ENCODE results near the gene MIER1. TPM values are rescaled to one million over a fixed set of nuclear protein-coding genes. Genes with fewer than 3 reads are reported as not detected.

The MIER1 gene
- total RNA-seq, 2 experiments from 2014 or later: 52.8 to 52.9 TPM

Other genes with a start within 250 kb of the MIER1 start
- gene DYNLT5, start 172.5 kb upstream of the MIER1 start, total RNA-seq: not detected
- gene INSL5, start 123.7 kb upstream of the MIER1 start, total RNA-seq: not detected
- gene DNAI4, start 134 bp upstream of the MIER1 start, total RNA-seq: 1 to 10 TPM; 1.2 to 1.4 TPM
- 10 to 100 TPM; 12.1 to 12.6 TPM for gene SLC35D1, start 129.2 kb downstream of the MIER1 start, total RNA-seq
- not detected for gene C1orf141, start 210.0 kb downstream of the MIER1 start, total RNA-seq
- under 1 TPM in 1 of 2 experiments, not detected in 1; 0.08 TPM for gene IL23R, start 241.5 kb downstream of the MIER1 start, total RNA-seq